B cell (primary cell): ENCODE results near the gene LZTS3. TPM values are rescaled to one million over a fixed set of nuclear protein-coding genes. Genes with fewer than 3 reads are reported as not detected.

Experiments
- ATAC-seq: fragments of 200-7000 bp; cut with Tn5 transposase; one replicate; pipeline ENCODE4 v1.10.0; 2021; ENCODE audit warnings: low read depth, mild to moderate bottlenecking, moderate number of reproducible peaks, moderate library complexity
- CTCF ChIA-PET: fragments of 350-600 bp; sonication (Branson Sonifier 250); formaldehyde crosslinking; loops from one replicate; lab custom pipeline; 2021; ENCODE audit warnings: antibody characterized with exemption, inconsistent platforms; lab: Charles Lee
- POLR2A ChIA-PET: fragments of 350-600 bp; sonication (Branson Sonifier 250); formaldehyde crosslinking; loops from one replicate; lab custom pipeline; 2021; ENCODE audit warnings: antibody characterized with exemption; lab: Charles Lee
- DNase-seq: peaks from one replicate; pipeline ENCODE4 v3.0.0; 2013
- H2AFZ ChIP-seq: 2 replicates; pipeline ENCODE4 v1.6.1; 2012; ENCODE audit warnings: mild to moderate bottlenecking, low read depth, low read length; ENCODE audit not compliant: insufficient read depth, poor library complexity, severe bottlenecking
- H3K27ac ChIP-seq, 2 donors: 1 replicate in 1 of 2; 2 replicates in 1 of 2; pipeline ENCODE4 v1.5.1; 2012 to 2013; ENCODE audit warnings: low read length in 2 of 2, mild to moderate bottlenecking in 2 of 2, moderate library complexity in 1 of 2
- H3K27me3 ChIP-seq, 4 experiments: fragments of 200-600 bp in 1 of 4; sonication (generic) in 1 of 4; replicated peaks in 1 of 4; 1 replicate in 2 of 4; 2 replicates in 2 of 4; pipeline versions ENCODE4 v1.6.1 to v1.7.0; 2013 to 2016; ENCODE audit warnings: low read length in 3 of 4, mild to moderate bottlenecking in 2 of 4, mixed read lengths in 1 of 4, moderate library complexity in 1 of 4; ENCODE audit not compliant: insufficient read depth in 4 of 4, control insufficient read depth in 3 of 4; ENCODE audit errors: control extremely low read depth in 1 of 4
- H3K36me3 ChIP-seq, 2 experiments: replicated peaks in 1 of 2; 1 replicate in 1 of 2; 2 replicates in 1 of 2; pipeline versions ENCODE4 v1.6.1 to v1.7.1; 2013; ENCODE audit warnings: low read length in 1 of 2; ENCODE audit not compliant: insufficient read depth in 2 of 2, control insufficient read depth in 1 of 2; ENCODE audit errors: control extremely low read depth in 1 of 2, extremely low read depth in 1 of 2
- H3K4me1 ChIP-seq, 2 donors: fragments of 200-600 bp in 1 of 2; sonication (generic) in 1 of 2; 1 replicate in 1 of 2; 2 replicates in 1 of 2; pipeline versions ENCODE4 v1.5.1 to v1.6.1; 2013 to 2017; ENCODE audit warnings: low read length in 2 of 2; ENCODE audit not compliant: control insufficient read depth in 2 of 2, insufficient read depth in 2 of 2
- H3K4me2 ChIP-seq: replicated peaks from 2 replicates; pipeline ENCODE3; 2012; ENCODE audit warnings: mild to moderate bottlenecking, low read depth, low read length; ENCODE audit not compliant: poor library complexity, severe bottlenecking
- H3K4me3 ChIP-seq, 5 experiments: fragments of 200-600 bp in 1 of 5; sonication (generic) in 1 of 5; 1 replicate in 3 of 5; 2 replicates in 2 of 5; pipeline versions ENCODE4 v1.5.1 to v1.7.0; 2011 to 2016; ENCODE audit warnings: low read length in 4 of 5, mild to moderate bottlenecking in 4 of 5, low read depth in 2 of 5, control low read depth in 1 of 5, moderate library complexity in 1 of 5; ENCODE audit not compliant: insufficient read depth in 1 of 5; ENCODE audit errors: control extremely low read depth in 1 of 5, extremely low read depth in 1 of 5
- H3K79me2 ChIP-seq: fragments of 200-600 bp; sonication (generic); one replicate; pipeline ENCODE4 v1.6.0; 2016; ENCODE audit warnings: low read length; ENCODE audit not compliant: control insufficient read depth, insufficient read depth
- H3K9ac ChIP-seq: fragments of 200-600 bp; sonication (generic); 2 replicates; pipeline ENCODE4 v1.6.1; 2017; ENCODE audit warnings: mild to moderate bottlenecking, low read length, moderate library complexity
- H3K9me3 ChIP-seq, 3 donors: one replicate each; pipeline versions ENCODE4 v1.6.1 to v1.7.1; 2013; ENCODE audit warnings: low read length in 2 of 3; ENCODE audit not compliant: control insufficient read depth in 2 of 3, insufficient read depth in 1 of 3; ENCODE audit errors: control extremely low read depth in 1 of 3
- H4K20me1 ChIP-seq: 2 replicates; pipeline ENCODE4 v1.6.0; 2012; ENCODE audit warnings: mild to moderate bottlenecking, low read length; ENCODE audit not compliant: insufficient read depth, control insufficient read depth, poor library complexity, severe bottlenecking
- H3K27ac Mint-ChIP-seq: one replicate; pipeline ENCODE4 v1.8.0; 2021; ENCODE audit warnings: mixed read lengths
- H3K27me3 Mint-ChIP-seq: one replicate; pipeline ENCODE4 v1.8.0; 2021; ENCODE audit warnings: mixed read lengths
- H3K4me1 Mint-ChIP-seq: one replicate; pipeline ENCODE4 v1.8.0; 2021; ENCODE audit warnings: mixed read lengths
- H3K4me3 Mint-ChIP-seq: one replicate; pipeline ENCODE4 v1.8.0; 2021; ENCODE audit warnings: mixed read lengths
- H3K9me3 Mint-ChIP-seq: one replicate; pipeline ENCODE4 v1.8.0; 2022; ENCODE audit warnings: mixed read lengths; ENCODE audit not compliant: insufficient read depth
- EZH2 ChIP-seq: IDR thresholded peaks from 2 replicates; pipeline ENCODE4 v1.6.1; 2012; ENCODE audit warnings: borderline replicate concordance, low read depth, mild to moderate bottlenecking, moderate library complexity, low read length; ENCODE audit not compliant: insufficient read depth, poor library complexity, severe bottlenecking
- WGBS: methylation state at CpG from one replicate; pipeline ENCODE4 v1.1.5; 2013; ENCODE audit warnings: missing lambda C conversion rate; ENCODE audit not compliant: insufficient coverage; 5-methylcytosine and 5-hydroxymethylcytosine counted together
- intact Hi-C: fragments of 100-400 bp; cut with micrococcal nuclease; formaldehyde crosslinking; loops from one replicate; pipeline ENCODE4 v1.10.0; 2022
- polyA plus RNA-seq: library from polyadenylated mRNA; depleted of rRNA; stranded (reverse); fragments of >200 nt; gene quantifications from 2 replicates; pipeline ENCODE4 v1.2.3, GENCODE V29; 2012
- total RNA-seq, 2 donors: library from RNA; stranded (reverse); fragments of 120-200 nt in 1 of 2; gene quantifications; 1 replicate in 1 of 2; 2 replicates in 1 of 2; pipeline versions ENCODE4 v1.2.3 to v1.2.4, GENCODE V29; 2013 to 2022
- TF ChIP-seq, protein P1 (sequence below): fragments of 200-600 bp; IDR thresholded peaks from one replicate; pipeline ENCODE4 v1.8.0; 2022; ENCODE audit warnings: antibody characterized with exemption, mild to moderate bottlenecking

Gene LZTS3
- total and polyA plus RNA-seq, 2 donors (not counting 1 experiment from before 2014, with no cell fraction given), result 2.3 to 5.1 TPM

DNA sequence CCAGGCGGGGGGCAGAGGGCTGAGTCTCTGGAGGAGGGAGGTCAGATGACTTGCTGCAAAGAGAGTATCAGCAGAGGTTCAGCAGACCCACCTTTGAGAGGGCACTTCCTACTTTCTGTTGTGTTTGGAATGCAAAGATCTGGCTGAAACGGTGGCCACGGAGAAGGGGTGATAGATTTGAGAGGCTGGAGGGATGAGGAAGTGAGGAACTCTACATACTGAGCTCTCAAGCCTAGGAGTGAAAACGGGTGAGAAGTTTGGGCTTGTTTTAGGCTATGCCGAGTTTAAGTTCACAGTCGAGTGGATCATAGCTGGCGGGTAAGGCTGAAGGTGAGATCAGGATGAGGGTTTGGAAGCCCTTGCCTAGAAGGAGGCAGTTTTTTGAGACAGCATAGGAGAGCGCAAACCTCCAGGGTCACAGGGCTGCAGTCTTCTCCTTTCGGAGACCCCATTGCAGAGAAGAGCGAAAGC, 35.5 kb upstream of the LZTS3 start:
- TF ChIP-seq, protein P1, sequence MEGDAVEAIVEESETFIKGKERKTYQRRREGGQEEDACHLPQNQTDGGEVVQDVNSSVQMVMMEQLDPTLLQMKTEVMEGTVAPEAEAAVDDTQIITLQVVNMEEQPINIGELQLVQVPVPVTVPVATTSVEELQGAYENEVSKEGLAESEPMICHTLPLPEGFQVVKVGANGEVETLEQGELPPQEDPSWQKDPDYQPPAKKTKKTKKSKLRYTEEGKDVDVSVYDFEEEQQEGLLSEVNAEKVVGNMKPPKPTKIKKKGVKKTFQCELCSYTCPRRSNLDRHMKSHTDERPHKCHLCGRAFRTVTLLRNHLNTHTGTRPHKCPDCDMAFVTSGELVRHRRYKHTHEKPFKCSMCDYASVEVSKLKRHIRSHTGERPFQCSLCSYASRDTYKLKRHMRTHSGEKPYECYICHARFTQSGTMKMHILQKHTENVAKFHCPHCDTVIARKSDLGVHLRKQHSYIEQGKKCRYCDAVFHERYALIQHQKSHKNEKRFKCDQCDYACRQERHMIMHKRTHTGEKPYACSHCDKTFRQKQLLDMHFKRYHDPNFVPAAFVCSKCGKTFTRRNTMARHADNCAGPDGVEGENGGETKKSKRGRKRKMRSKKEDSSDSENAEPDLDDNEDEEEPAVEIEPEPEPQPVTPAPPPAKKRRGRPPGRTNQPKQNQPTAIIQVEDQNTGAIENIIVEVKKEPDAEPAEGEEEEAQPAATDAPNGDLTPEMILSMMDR, result no peak
- TF ChIP-seq EZH2, result no peak

DNA sequence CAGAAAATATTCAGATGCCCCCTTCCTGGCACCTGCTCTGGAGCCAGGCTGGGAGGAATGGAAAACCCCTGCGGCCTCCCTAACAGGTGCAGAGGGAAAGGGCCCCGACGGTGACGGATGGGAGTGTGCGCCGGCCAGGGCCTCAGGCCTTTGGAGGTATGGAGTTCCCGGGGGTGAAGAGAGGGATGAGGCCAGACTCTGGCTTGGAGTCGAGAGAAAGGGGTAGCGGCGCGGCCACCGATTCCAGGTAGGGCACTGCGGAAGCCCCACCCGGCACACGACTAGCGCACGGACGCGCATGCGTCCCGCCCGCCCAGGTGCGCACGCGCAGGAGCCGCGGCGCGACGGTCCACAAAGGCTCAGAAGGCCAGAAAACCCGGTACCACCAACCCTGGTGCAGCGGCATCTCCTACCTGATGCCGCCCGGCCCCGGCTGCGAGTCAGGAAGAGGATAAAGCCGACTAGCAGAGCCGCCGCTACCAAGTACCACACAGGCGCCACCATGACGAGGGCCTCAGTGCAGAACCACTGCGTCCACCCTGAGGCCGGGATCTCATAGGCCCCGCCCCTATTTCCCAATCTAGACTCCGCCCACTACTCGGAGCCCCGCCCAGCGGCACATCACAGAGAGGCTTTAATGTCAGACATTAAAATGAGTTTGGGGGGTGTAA, 30.9 kb upstream of the LZTS3 start, which contains the start of gene DDRGK1:
DDRGK1 (minus strand) TSS at position 559 of the 671 bp plus-strand sequence; CDS start at position 504, 55 bp downstream.
- ATAC-seq (peak; percentile 93), DNase-seq (peak; percentile 96)
- H3K9me3 ChIP-seq, result no peaks in the 10 kb centered on the region
- H3K4me1 ChIP-seq, result peaks cover 15% of the 10 kb centered on the region in 2 donors
- peak within 1 kb of the TSS; percentile 92 for H2AFZ ChIP-seq
- Mint-ChIP-seq H3K4me1 (peaks cover 20% of the 10 kb centered on the region), H3K9me3 (no peaks in the 10 kb centered on the region), H3K4me3 (peak within 1 kb of the TSS; percentile 97), H3K27ac (peak within 1 kb of the TSS; percentile 96), H3K27me3 (no peaks in the 10 kb centered on the region)
- ChIA-PET POLR2A (interaction anchor here (1.2 kb wide), 1 partner anchor 43 kb away, joined by 3 read pairs; no protein-coding TSS in a partner anchor), CTCF (no interaction called here)
- H4K20me1 ChIP-seq, result peaks cover 4% of the 10 kb centered on the region
- H3K36me3 ChIP-seq, result peaks cover 3 to 16% of the 10 kb centered on the region in 2 experiments
- TF ChIP-seq, protein P1, result no peak
- TF ChIP-seq EZH2, result no peak
- peak within 1 kb of the TSS; percentile 73 to 89 (median 84) for H3K4me3 ChIP-seq
- peaks cover 31% of the 10 kb centered on the region for H3K79me2 ChIP-seq
- peak within 1 kb of the TSS; percentile 94 for H3K4me2 ChIP-seq
- H3K27ac ChIP-seq, result peak within 1 kb of the TSS; percentile 80
- intact Hi-C loops, result loop anchor here (1.0 to 5.0 kb wide), 5 partner anchors 14 to 157 kb away; partner anchors contain the start of genes FASTKD5, MRPS26 and UBOX5
- peak within 1 kb of the TSS; percentile 90 for H3K9ac ChIP-seq
- WGBS, result under 1% methylated on average over 39 of the region's 48 CpGs
- no peaks in the 10 kb centered on the region for H3K27me3 ChIP-seq

More for the DNA sequence above, 35.5 kb upstream of the LZTS3 start:
- intact Hi-C loops, result loop anchor here (2.0 kb wide), 2 partner anchors 14 to 200 kb away; no protein-coding TSS in a partner anchor
- DNase-seq, result peak; percentile 57
- under 1% methylated on average over 9 of the region's 10 CpGs for WGBS
- Mint-ChIP-seq H3K27ac (peak overlapping the region; percentile 88), H3K9me3 (no peaks in the 10 kb centered on the region), H3K4me1 (peaks cover 25% of the 10 kb centered on the region), H3K4me3 (peak overlapping the region; percentile 88), H3K27me3 (no peaks in the 10 kb centered on the region)
- POLR2A ChIA-PET, result interaction anchor here (0.6 to 2.8 kb wide), 3 partner anchors 15 to 457 kb away, joined by 5 to 9 read pairs (median 5); no protein-coding TSS in a partner anchor
- Histone ChIP-seq H3K4me3 (peak overlapping the region; percentile 62 to 99 (median 87)), H3K9ac (peak overlapping the region; percentile 83), H3K36me3 (peaks cover 0 to 7% of the 10 kb centered on the region in 2 experiments), H3K27me3 (no peaks in the 10 kb centered on the region), H3K9me3 (no peaks in the 10 kb centered on the region), H4K20me1 (peaks cover 7% of the 10 kb centered on the region), H3K79me2 (peaks cover 49% of the 10 kb centered on the region), H3K4me2 (peak overlapping the region; percentile 91), H3K27ac (peak overlapping the region; percentile 77 to 91), H3K4me1 (peaks cover 14 to 19% of the 10 kb centered on the region in 2 donors), H2AFZ (peak overlapping the region; percentile 95)
- CTCF ChIA-PET, result interaction anchor here (0.6 to 1.5 kb wide), 3 partner anchors 10 to 155 kb away, joined by 3 read pairs; no protein-coding TSS in a partner anchor
- ATAC-seq, result no peak
